HEK293 (cell line): ENCODE measurements around the gene RALGAPA2.

Source experiments
- CTCF ChIA-PET: fragments of 350-600 bp; formaldehyde crosslinking; extraction: SDS; loops from one replicate; lab custom pipeline; 2021; ENCODE audit warnings: antibody characterized with exemption; lab: Yijun Ruan, JAX
- POLR2A ChIA-PET: fragments of 300-600 bp; formaldehyde crosslinking; extraction: SDS; loops from one replicate; lab custom pipeline; 2020; ENCODE audit warnings: antibody characterized with exemption, inconsistent platforms; lab: Yijun Ruan, JAX
- H3K27ac ChIP-seq: fragments of 200-500 bp; sonication (Bioruptor generic); 2 replicates; pipeline ENCODE4 v1.5.1; 2014; ENCODE audit warnings: low read depth, low read length, control low read depth, inconsistent platforms; ENCODE audit errors: extremely low read depth
- H3K36me3 ChIP-seq, 2 experiments: fragments of 200-500 bp in 1 of 2; sonication (Bioruptor generic) in 1 of 2; 1 replicate in 1 of 2; 2 replicates in 1 of 2; pipeline ENCODE4 v1.5.1; 2014 to 2017; ENCODE audit warnings: inconsistent platforms in 2 of 2, low read length in 2 of 2; ENCODE audit not compliant: control insufficient read depth in 2 of 2, insufficient read depth in 1 of 2
- H3K4me1 ChIP-seq: fragments of 200-500 bp; sonication (Bioruptor generic); 2 replicates; pipeline ENCODE4 v1.5.1; 2014; ENCODE audit warnings: mild to moderate bottlenecking, low read length, inconsistent platforms; ENCODE audit not compliant: control insufficient read depth, insufficient read depth
- H3K4me3 ChIP-seq: 2 replicates; pipeline ENCODE4 v1.5.1; 2011; ENCODE audit warnings: low read depth, mild to moderate bottlenecking, control low read depth, low read length, moderate library complexity
- H3K9me3 ChIP-seq: fragments of 200-500 bp; sonication (Bioruptor generic); 2 replicates; pipeline ENCODE4 v1.5.1; 2014; ENCODE audit warnings: low read depth, low read length, inconsistent platforms; ENCODE audit not compliant: control insufficient read depth, insufficient read depth
- FEZF1 ChIP-seq: fragments of 450-650 bp; formaldehyde crosslinking; IDR thresholded peaks from 2 replicates; pipeline ENCODE4 v1.5.1; 2016; ENCODE audit warnings: missing biosample characterization, missing genetic modification characterization
- PRDM1 ChIP-seq: fragments of 450-650 bp; formaldehyde crosslinking; IDR thresholded peaks from 2 replicates; pipeline ENCODE4; 2016; ENCODE audit warnings: missing biosample characterization, missing genetic modification characterization
- SALL2 ChIP-seq: fragments of 450-650 bp; formaldehyde crosslinking; IDR thresholded peaks from 2 replicates; pipeline ENCODE4 v1.5.0; 2017; ENCODE audit warnings: missing biosample characterization, mild to moderate bottlenecking, missing genetic modification characterization, borderline replicate concordance
- SP2 ChIP-seq: fragments of 450-650 bp; formaldehyde crosslinking; IDR thresholded peaks from 2 replicates; pipeline ENCODE4 v1.5.1; 2016; ENCODE audit warnings: missing biosample characterization, missing genetic modification characterization
- TSHZ1 ChIP-seq: fragments of 450-650 bp; formaldehyde crosslinking; IDR thresholded peaks from 2 replicates; pipeline ENCODE4 v1.5.1; 2016; ENCODE audit warnings: missing biosample characterization, missing genetic modification characterization, borderline replicate concordance
- ZBTB26 ChIP-seq: fragments of 450-650 bp; formaldehyde crosslinking; optimal IDR thresholded peaks from 2 replicates; pipeline ENCODE3; 2016; ENCODE audit warnings: missing biosample characterization, mild to moderate bottlenecking, missing genetic modification characterization
- ZBTB44 ChIP-seq: fragments of 450-650 bp; IDR thresholded peaks from 2 replicates; pipeline ENCODE4 v1.5.1; 2018; ENCODE audit warnings: missing biosample characterization, mild to moderate bottlenecking, missing genetic modification characterization
- ZBTB7A ChIP-seq: fragments of 450-650 bp; formaldehyde crosslinking; IDR thresholded peaks from 2 replicates; pipeline ENCODE4 v1.5.1; 2016; ENCODE audit warnings: low read depth, missing biosample characterization, missing genetic modification characterization
- ZFP41 ChIP-seq: fragments of 450-650 bp; formaldehyde crosslinking; IDR thresholded peaks from 2 replicates; pipeline ENCODE4 v1.5.1; 2016; ENCODE audit warnings: missing biosample characterization, missing genetic modification characterization, borderline replicate concordance
- ZNF146 ChIP-seq: fragments of 450-650 bp; formaldehyde crosslinking; IDR thresholded peaks from 2 replicates; pipeline ENCODE4 v1.5.1; 2016; ENCODE audit warnings: missing biosample characterization, missing genetic modification characterization
- ZNF571 ChIP-seq: fragments of 450-650 bp; formaldehyde crosslinking; IDR thresholded peaks from 2 replicates; pipeline ENCODE4 v1.5.0; 2017; ENCODE audit warnings: missing biosample characterization, missing genetic modification characterization
- ZNF596 ChIP-seq: fragments of 450-650 bp; IDR thresholded peaks from 2 replicates; pipeline ENCODE4 v1.5.0; 2018; ENCODE audit warnings: missing biosample characterization, mild to moderate bottlenecking, missing genetic modification characterization, moderate library complexity
- ZNF792 ChIP-seq: fragments of 450-650 bp; formaldehyde crosslinking; IDR thresholded peaks from 2 replicates; pipeline ENCODE4 v1.5.1; 2016; ENCODE audit warnings: missing biosample characterization, missing genetic modification characterization
- ZSCAN4 ChIP-seq: fragments of 450-650 bp; formaldehyde crosslinking; IDR thresholded peaks from 2 replicates; pipeline ENCODE4 v1.5.1; 2017; ENCODE audit warnings: missing biosample characterization, missing genetic modification characterization
- ZXDB ChIP-seq: fragments of 450-650 bp; formaldehyde crosslinking; IDR thresholded peaks from 2 replicates; pipeline ENCODE4 v1.5.1; 2016; ENCODE audit warnings: missing biosample characterization, missing genetic modification characterization
- TF ChIP-seq, protein P1 (sequence below): fragments of 450-650 bp; formaldehyde crosslinking; IDR thresholded peaks from 2 replicates; pipeline ENCODE4 v1.5.1; 2016; ENCODE audit warnings: missing biosample characterization, missing genetic modification characterization
- TF ChIP-seq, protein P2 (sequence below): fragments of 450-650 bp; IDR thresholded peaks from 2 replicates; pipeline ENCODE4 v1.5.1; 2018; ENCODE audit warnings: missing biosample characterization, missing genetic modification characterization
- TF ChIP-seq, protein P3 (sequence below): fragments of 450-650 bp; formaldehyde crosslinking; IDR thresholded peaks from 2 replicates; pipeline ENCODE4 v1.5.1; 2016; ENCODE audit warnings: missing biosample characterization, missing genetic modification characterization

RALGAPA2 gene

DNA sequence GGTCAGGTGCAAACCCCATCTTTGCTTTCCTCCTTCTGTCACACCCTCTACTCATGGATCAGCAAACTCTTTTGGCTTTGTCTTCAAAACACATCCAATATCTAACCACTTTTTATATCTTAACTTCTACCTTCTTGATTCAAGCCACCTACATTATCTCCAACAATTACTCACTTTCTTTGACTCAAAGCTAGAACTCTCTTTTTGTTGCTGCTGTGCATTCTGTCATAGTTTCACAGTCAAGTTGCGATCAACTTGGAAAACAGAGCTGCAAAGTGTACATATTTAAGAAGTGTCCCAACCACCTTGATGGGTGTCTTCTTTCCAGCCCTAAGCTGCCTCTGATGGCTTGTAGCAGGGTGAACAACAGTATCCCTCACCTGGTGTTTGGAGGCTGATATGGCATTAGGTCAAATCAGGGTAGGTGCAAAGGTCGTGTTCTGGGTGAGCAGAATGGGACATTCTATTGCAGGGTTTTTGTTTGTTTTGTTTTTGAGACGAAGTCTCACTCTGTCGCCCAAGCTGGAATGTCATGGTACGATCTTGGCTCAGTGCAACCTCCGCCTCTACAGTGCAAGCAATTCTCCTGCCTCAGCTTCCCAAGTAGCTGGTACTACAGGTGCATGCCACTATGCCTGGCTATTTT lies 43.4 kb upstream of the RALGAPA2 start (continued):
- no peak for TF ChIP-seq ZXDB (tag by site-specific recombination)

DNA sequence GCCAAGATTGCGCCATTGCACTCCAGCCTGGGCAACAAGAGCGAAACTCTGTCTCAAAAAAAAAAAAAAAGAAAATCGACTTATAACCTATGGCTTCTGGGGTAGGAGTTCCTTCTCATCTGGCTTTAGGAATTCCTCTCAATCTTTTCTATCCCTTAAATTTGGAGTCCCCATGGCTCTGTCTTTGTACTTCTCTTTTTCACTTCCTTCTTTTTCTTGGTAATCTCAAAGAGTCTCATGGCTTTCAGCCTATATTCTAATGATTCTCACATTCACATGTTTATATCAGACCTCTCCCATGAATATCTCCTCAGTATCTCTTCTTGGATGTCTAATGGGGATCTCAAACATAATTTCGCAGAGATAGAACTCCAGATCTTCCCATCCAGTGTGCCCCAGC lies 42.8 kb upstream of the RALGAPA2 start:
- ChIA-PET CTCF (interaction anchor here (0.7 kb wide), 1 partner anchor 82 kb away, joined by 4 read pairs; no protein-coding TSS in a partner anchor), POLR2A (no interaction called here)
- Histone ChIP-seq H3K4me1 (no peaks in the 10 kb centered on the region), H3K4me3 (no peak overlapping the region), H3K9me3 (no peaks in the 10 kb centered on the region), H3K27ac (no peak overlapping the region), H3K36me3 (no peaks in the 10 kb centered on the region)
- TF ChIP-seq ZNF571 (tag by site-specific recombination) (no peak), ZBTB7A (tag by site-specific recombination) (no peak), SALL2 (no peak), ZSCAN4 (no peak), ZNF596 (tag by site-specific recombination) (no peak), FEZF1 (tag by site-specific recombination) (no peak), ZBTB26 (no peak), ZXDB (tag by site-specific recombination) (no peak), TSHZ1 (tag by site-specific recombination) (no peak)
- TF ChIP-seq, protein P1, sequence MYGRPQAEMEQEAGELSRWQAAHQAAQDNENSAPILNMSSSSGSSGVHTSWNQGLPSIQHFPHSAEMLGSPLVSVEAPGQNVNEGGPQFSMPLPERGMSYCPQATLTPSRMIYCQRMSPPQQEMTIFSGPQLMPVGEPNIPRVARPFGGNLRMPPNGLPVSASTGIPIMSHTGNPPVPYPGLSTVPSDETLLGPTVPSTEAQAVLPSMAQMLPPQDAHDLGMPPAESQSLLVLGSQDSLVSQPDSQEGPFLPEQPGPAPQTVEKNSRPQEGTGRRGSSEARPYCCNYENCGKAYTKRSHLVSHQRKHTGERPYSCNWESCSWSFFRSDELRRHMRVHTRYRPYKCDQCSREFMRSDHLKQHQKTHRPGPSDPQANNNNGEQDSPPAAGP (tag by site-specific recombination) = no peak
- TF ChIP-seq, protein P2, sequence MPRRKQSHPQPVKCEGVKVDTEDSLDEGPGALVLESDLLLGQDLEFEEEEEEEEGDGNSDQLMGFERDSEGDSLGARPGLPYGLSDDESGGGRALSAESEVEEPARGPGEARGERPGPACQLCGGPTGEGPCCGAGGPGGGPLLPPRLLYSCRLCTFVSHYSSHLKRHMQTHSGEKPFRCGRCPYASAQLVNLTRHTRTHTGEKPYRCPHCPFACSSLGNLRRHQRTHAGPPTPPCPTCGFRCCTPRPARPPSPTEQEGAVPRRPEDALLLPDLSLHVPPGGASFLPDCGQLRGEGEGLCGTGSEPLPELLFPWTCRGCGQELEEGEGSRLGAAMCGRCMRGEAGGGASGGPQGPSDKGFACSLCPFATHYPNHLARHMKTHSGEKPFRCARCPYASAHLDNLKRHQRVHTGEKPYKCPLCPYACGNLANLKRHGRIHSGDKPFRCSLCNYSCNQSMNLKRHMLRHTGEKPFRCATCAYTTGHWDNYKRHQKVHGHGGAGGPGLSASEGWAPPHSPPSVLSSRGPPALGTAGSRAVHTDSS (tag by site-specific recombination) = no peak

- ChIA-PET POLR2A (no interaction called here), CTCF (interaction anchor here (0.7 kb wide), 1 partner anchor 83 kb away, joined by 4 read pairs; no protein-coding TSS in a partner anchor)
- Histone ChIP-seq H3K36me3 (no peaks in the 10 kb centered on the region), H3K4me3 (no peak overlapping the region), H3K27ac (no peak overlapping the region), H3K4me1 (no peaks in the 10 kb centered on the region), H3K9me3 (no peaks in the 10 kb centered on the region)
- no peak for TF ChIP-seq ZNF146 (tag by site-specific recombination)
- no peak for TF ChIP-seq PRDM1 (tag by site-specific recombination)
- TF ChIP-seq, protein P3, sequence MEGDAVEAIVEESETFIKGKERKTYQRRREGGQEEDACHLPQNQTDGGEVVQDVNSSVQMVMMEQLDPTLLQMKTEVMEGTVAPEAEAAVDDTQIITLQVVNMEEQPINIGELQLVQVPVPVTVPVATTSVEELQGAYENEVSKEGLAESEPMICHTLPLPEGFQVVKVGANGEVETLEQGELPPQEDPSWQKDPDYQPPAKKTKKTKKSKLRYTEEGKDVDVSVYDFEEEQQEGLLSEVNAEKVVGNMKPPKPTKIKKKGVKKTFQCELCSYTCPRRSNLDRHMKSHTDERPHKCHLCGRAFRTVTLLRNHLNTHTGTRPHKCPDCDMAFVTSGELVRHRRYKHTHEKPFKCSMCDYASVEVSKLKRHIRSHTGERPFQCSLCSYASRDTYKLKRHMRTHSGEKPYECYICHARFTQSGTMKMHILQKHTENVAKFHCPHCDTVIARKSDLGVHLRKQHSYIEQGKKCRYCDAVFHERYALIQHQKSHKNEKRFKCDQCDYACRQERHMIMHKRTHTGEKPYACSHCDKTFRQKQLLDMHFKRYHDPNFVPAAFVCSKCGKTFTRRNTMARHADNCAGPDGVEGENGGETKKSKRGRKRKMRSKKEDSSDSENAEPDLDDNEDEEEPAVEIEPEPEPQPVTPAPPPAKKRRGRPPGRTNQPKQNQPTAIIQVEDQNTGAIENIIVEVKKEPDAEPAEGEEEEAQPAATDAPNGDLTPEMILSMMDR (tag by site-specific recombination) = no peak
- TF ChIP-seq ZNF792 (tag by site-specific recombination) = no peak
- TF ChIP-seq, protein P2 (tag by site-specific recombination) = no peak
- no peak for TF ChIP-seq ZFP41
- no peak for TF ChIP-seq ZBTB44 (tag by site-specific recombination)
- no peak for TF ChIP-seq SP2
These were observed 42.3 kb upstream of the RALGAPA2 start for GRCh38 chr20:20754714-20755113.
